Measurements from ENCODE around the gene SLC1A2.
A peak's percentile ranks its signal among the peaks of the same experiment; 100 is the strongest.

SLC1A2 gene

DNA sequence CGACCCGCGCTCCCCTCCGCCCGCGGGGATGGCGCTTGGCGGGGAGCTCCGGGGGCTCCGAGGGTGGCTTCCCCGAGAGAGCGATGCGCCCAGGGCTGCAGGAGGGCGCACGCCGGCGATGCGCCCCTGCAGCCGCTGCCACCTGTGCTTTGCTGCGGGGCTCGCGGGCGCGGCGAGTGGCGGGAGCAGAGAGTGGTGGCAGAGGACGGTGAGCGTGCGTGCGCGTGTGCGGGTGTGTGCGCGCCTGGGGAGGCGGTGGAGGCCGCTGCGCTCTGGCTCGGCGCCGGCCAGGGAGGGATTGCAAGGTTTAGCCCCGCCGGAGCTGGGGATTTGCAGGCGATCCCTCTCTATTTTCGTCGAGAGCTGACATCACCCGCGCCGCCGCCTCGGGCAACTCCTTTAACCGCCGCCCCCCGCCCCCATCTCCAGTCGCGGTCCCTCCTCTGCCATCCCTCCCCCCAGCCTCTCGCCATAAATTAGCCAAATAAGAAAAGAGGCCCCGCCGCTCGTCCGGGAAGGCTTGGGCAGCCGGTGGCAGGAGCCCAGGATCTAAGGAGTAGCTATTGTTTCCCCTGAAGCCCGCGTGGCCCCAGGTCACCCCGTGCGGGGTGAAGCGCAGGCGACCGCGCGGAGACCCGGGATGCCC lies at the start of gene SLC1A2:
SLC1A2 (minus strand) TSS at position 375 of the 646 bp plus-strand sequence. CDS start 592 bp downstream, outside the sequence.
- H3K4me3 ChIP-seq (ENCODE audit: low read depth, low read length), result peak within 1 kb of the TSS; percentile 58

- no peak overlapping the region for H3K4me3 ChIP-seq (ENCODE audit: low read depth, low read length)
These were observed 46.7 kb upstream of the SLC1A2 start for GRCh38 chr11:35466058-35466457.

- no peak overlapping the region for H3K4me3 ChIP-seq (ENCODE audit: low read depth, low read length)
These were observed 45.0 kb upstream of the SLC1A2 start for GRCh38 chr11:35464308-35464707.

- no peak overlapping the region for H3K4me3 ChIP-seq (ENCODE audit: low read depth, low read length)
These were observed 44.0 kb upstream of the SLC1A2 start for GRCh38 chr11:35463331-35463751.

- no peak overlapping the region for H3K4me3 ChIP-seq (ENCODE audit: low read depth, low read length)
These were observed 42.7 kb upstream of the SLC1A2 start for GRCh38 chr11:35461917-35462538.

GRCh38 chr11:35459489-35459888 lies 40.1 kb upstream of the SLC1A2 start:
- H3K4me3 ChIP-seq (ENCODE audit: low read depth, low read length), result no peak overlapping the region

DNA sequence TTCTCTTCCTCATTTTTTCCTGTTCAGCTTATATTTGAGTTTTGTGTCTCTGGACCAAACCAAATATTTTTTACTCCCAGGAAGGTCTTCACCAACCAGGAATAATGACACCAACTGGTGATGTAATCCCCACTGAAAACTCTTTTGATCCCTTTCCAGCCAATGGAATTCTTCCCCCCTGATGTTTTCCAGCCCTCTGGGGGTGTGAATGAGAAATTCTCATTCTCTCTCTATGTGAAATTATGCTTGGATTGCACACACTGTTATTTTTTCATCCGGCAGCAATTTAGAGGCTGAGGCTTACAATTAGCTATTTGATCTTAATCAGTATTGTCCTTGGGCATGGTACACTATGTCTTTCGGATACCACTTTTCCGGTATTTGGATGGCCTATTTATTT lies 39.5 kb upstream of the SLC1A2 start:
- H3K4me3 ChIP-seq (ENCODE audit: low read depth, low read length), result no peak overlapping the region

DNA sequence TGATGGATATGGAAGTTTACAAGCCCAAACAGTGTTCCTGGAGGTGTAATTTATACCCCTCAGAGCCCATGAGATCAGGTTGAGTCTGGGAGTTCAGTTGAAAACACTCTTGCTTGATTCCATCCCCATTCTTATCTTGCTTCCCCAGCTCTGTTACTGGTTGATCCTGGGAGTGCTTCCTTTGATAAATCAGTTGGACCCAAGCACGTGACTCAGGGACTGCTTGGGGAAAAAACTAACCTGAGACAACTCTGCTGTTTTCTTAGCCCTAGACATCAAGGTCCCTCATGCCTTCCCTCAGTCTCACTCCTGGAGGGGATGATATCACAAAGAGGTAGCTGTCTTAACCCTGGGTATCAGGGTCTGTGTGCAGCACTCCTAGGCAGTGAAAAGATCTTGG lies 35.0 kb upstream of the SLC1A2 start:
- H3K4me3 ChIP-seq (ENCODE audit: low read depth, low read length), result no peak overlapping the region

- no peak overlapping the region for H3K4me3 ChIP-seq (ENCODE audit: low read depth, low read length)
These were observed 17.4 kb upstream of the SLC1A2 start for GRCh38 chr11:35436581-35437250.

- no peak overlapping the region for H3K4me3 ChIP-seq (ENCODE audit: low read depth, low read length)
These were observed 14.2 kb upstream of the SLC1A2 start for GRCh38 chr11:35433588-35433987.

- no peak overlapping the region for H3K4me3 ChIP-seq (ENCODE audit: low read depth, low read length)
These were observed 13.1 kb upstream of the SLC1A2 start for GRCh38 chr11:35432464-35432863.

- H3K4me3 ChIP-seq (ENCODE audit: low read depth, low read length), result no peak overlapping the region
These were observed 7.7 kb upstream of the SLC1A2 start for GRCh38 chr11:35427071-35427470.

DNA sequence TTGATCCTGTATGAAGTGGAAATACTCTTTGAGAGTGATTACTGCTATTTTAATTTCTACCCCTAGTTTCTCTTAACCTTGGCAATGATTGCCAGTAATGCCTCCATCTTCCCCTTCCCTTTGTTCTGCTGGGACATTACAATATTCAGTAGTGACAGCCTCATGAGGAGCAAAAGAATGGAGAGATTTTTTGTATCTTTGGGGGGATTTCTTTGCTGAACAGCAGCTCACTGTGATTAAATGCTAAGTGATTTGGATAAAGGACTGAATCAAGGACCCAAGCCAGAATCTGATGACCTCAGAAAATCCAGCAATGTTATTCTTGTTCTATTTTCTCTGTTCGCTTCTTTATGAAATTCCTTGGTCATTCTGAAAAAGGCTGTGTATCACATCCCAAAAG lies 7.0 kb upstream of the SLC1A2 start:
- H3K4me3 ChIP-seq (ENCODE audit: low read depth, low read length), result no peak overlapping the region

DNA sequence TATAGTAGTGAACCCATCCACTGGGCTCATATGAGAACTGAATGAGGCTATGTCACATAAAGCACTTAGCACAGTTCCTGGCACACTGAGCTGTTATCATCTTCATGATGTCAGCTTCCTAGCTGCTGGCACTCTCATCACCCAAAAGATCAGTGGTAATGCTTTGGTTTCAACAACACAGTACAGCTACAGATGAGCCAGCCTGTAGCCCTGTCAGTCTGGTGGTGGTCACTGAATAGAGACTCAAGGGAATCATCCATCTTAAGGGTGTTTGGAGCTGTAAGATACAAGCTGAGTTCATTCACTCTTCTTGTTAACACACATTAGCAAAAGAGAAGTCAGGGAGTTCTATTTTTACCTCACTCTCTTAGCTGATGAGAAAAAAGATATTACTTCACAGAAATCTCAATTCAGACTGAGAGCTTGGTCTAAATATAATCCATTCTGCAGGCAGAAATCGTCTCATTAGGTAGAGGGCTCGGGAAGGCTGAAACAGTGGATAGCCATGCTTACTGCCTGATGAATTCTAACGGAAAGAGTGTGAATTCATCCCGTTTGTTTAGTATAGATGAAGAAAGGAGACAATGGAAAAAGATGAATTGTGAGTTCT lies 6.3 kb upstream of the SLC1A2 start:
- H3K4me3 ChIP-seq (ENCODE audit: low read depth, low read length), result no peak overlapping the region

GRCh38 chr11:35424157-35424940 lies 5.0 kb upstream of the SLC1A2 start:
- no peak overlapping the region for H3K4me3 ChIP-seq (ENCODE audit: low read depth, low read length)

- H3K4me3 ChIP-seq (ENCODE audit: low read depth, low read length), result peak overlapping the region; percentile 58
These were observed 1.0 kb upstream of the SLC1A2 start for GRCh38 chr11:35420371-35420770.

GRCh38 chr11:35419830-35420333 lies 524 bp upstream of the SLC1A2 start:
- peak overlapping the region; percentile 58 for H3K4me3 ChIP-seq (ENCODE audit: low read depth, low read length)

DNA sequence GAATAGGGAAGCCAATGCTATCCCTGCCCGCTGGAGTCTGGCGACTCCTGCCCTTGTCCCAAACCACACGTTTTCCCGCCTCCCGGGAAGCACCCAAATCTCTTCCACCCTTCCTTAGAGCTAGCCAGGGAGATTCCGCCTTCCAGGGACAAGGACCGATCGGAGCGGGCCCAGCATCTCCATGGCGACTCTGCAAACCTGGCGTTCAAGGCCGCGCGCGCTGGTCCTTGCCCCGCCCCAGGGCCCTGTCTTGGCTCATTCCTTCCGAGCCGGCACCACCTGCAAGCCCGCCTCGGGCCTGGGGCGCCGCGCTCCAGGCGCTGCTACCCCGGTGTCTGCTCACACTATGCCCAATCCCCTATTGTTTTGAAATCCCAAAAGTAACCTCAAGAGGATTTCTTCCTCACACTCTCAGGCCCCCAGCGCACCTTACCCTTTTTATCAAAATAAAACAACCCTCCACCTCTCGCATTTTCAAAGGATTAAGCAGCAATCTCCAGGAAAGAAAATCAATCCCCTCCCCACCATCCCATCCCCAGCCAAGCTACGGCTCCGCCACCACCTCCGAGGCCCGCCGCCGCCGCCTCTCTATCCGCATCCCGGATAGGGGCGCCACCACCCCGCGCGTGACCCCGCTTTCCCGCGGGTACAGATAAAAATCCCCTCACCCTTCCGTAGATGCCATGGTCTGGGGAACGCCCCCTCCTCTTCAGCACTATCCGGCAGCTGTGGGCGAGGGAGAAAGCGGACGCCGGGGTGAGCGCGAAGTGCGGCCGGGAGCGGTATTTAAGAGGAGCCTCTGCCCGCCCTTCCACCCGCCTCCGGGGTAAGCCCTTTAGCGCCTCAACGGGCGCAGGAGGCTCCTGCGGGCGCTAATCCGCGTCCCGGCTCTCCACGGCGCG lies 825 bp downstream of the SLC1A2 start:
- peak overlapping the region; percentile 58 for H3K4me3 ChIP-seq (ENCODE audit: low read depth, low read length)

DNA sequence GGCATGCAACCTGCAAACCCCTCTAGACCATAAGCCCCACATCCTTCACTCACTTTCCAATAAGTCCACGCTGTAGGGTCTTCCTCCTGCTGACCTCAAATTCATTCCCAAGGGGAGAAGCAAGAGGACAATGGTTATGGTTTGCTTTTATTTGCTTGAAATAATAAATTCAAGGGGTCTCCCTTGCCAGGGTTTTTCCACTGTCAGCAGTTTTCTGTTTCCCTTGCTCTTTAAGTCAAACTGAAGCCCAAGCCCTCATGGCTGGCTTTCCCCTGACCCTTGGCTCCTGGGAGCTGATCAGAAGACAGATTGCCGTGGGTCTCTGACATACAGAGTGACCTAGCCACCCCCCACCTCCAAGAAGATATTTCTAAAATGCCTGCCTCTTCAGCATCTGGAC lies 3.9 kb downstream of the SLC1A2 start:
- H3K4me3 ChIP-seq (ENCODE audit: low read depth, low read length), result no peak overlapping the region

DNA sequence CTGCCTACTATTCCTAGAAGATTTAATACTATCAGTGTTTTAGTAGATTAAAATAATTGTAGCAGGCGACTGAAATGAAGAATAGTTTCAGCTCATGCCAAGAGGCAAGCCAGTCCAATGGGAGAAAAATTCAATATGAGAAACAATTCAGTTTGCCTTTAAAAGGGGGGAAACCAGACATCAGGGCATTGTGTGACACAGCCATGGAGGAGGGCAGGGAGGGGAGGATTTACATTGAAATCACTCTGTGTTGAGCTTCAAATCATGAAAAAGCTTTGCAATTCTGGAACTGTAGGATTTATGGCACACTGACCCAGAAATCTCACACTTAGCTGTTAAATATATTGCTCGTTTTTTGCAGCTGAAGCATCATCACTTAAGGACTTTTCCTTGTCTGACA lies 4.6 kb downstream of the SLC1A2 start:
- no peak overlapping the region for H3K4me3 ChIP-seq (ENCODE audit: low read depth, low read length)
